Neural cell (in vitro differentiated cells): Measurements from ENCODE around the gene MYOZ1. TPM values are rescaled to one million over a fixed set of nuclear protein-coding genes. Genes with fewer than 3 reads are reported as not detected.

ENCODE experiments used
- H2AFZ ChIP-seq: fragments of 200-600, 300-800 bp; sonication (generic), shearing (Covaris generic); 2 replicates; pipeline ENCODE4 v1.6.0; 2014; ENCODE audit warnings: low read depth, mild to moderate bottlenecking, antibody characterized with exemption, low read length, moderate library complexity
- H3F3A ChIP-seq: fragments of 200-600 bp; shearing (Covaris generic); 2 replicates; pipeline ENCODE4 v1.6.1; 2016; ENCODE audit warnings: mild to moderate bottlenecking, moderate library complexity, mixed read lengths, antibody characterized with exemption, low read length; ENCODE audit not compliant: insufficient read depth, poor library complexity, severe bottlenecking
- H3K27ac ChIP-seq: fragments of 200-600, 300-800 bp; sonication (generic), shearing (Covaris generic); 2 replicates; pipeline ENCODE4 v1.5.1; 2014; ENCODE audit warnings: mild to moderate bottlenecking, low read length, moderate library complexity
- H3K27me3 ChIP-seq: fragments of 300-800, 200-600 bp; sonication (generic), shearing (Covaris generic); 2 replicates; pipeline ENCODE4 v1.6.0; 2014; ENCODE audit warnings: mild to moderate bottlenecking, low read depth, low read length, moderate library complexity; ENCODE audit not compliant: insufficient read depth
- H3K36me3 ChIP-seq: fragments of 300-800, 200-600 bp; sonication (generic), shearing (Covaris generic); 2 replicates; pipeline ENCODE4 v1.5.1; 2014; ENCODE audit warnings: mild to moderate bottlenecking, antibody characterized with exemption, low read length, moderate library complexity; ENCODE audit not compliant: insufficient read depth
- H3K4me2 ChIP-seq: fragments of 300-800, 200-600 bp; sonication (generic), shearing (Covaris generic); 2 replicates; pipeline ENCODE4 v1.6.0; 2014; ENCODE audit warnings: mild to moderate bottlenecking, low read length
- H3K4me3 ChIP-seq: fragments of 300-800, 200-600 bp; sonication (generic), shearing (Covaris generic); 2 replicates; pipeline ENCODE4 v1.5.1; 2014; ENCODE audit warnings: mild to moderate bottlenecking, low read length, moderate library complexity
- H3K79me2 ChIP-seq: fragments of 200-600 bp; shearing (Covaris generic); replicated peaks from 2 replicates; pipeline ENCODE4 v1.6.0; 2014; ENCODE audit warnings: mild to moderate bottlenecking, low read length, moderate library complexity; ENCODE audit not compliant: insufficient read depth
- H3K9ac ChIP-seq: fragments of 300-800, 200-600 bp; sonication (generic), shearing (Covaris generic); 2 replicates; pipeline ENCODE4 v1.6.1; 2016; ENCODE audit warnings: mild to moderate bottlenecking, low read length, mixed read lengths
- H3K9me2 ChIP-seq: fragments of 200-600 bp; shearing (Covaris generic); 2 replicates; pipeline ENCODE4 v1.6.1; 2016; ENCODE audit warnings: mild to moderate bottlenecking, low read length, mixed read lengths; ENCODE audit not compliant: insufficient read depth
- H3K9me3 ChIP-seq: fragments of 200-600, 300-800 bp; sonication (generic), shearing (Covaris generic); 2 replicates; pipeline ENCODE4 v1.6.1; 2016; ENCODE audit warnings: mild to moderate bottlenecking, mixed run types, low read length, moderate library complexity, mixed read lengths
- H4K20me1 ChIP-seq: fragments of 200-600 bp; shearing (Covaris generic); 2 replicates; pipeline ENCODE4 v1.6.1; 2016; ENCODE audit warnings: mild to moderate bottlenecking, mixed run types; ENCODE audit not compliant: insufficient read depth
- polyA plus RNA-seq: library from polyadenylated mRNA; depleted of rRNA; stranded (reverse); fragments of >200 nt; gene quantifications from 2 replicates; pipeline ENCODE4 v1.2.3, GENCODE V29; 2014
- TF ChIP-seq, protein P1 (sequence below): IDR thresholded peaks from 2 replicates; pipeline ENCODE4 v1.6.1; 2012; ENCODE audit warnings: borderline replicate concordance

MYOZ1 gene
- polyA plus RNA-seq, 1 donor from 2014 or later = 0.61 TPM

GRCh38 chr10:73581918-73582317 is 59.4 kb downstream of the MYOZ1 start:
- no peaks in the 10 kb centered on the region for H3F3A ChIP-seq
- TF ChIP-seq, protein P1, sequence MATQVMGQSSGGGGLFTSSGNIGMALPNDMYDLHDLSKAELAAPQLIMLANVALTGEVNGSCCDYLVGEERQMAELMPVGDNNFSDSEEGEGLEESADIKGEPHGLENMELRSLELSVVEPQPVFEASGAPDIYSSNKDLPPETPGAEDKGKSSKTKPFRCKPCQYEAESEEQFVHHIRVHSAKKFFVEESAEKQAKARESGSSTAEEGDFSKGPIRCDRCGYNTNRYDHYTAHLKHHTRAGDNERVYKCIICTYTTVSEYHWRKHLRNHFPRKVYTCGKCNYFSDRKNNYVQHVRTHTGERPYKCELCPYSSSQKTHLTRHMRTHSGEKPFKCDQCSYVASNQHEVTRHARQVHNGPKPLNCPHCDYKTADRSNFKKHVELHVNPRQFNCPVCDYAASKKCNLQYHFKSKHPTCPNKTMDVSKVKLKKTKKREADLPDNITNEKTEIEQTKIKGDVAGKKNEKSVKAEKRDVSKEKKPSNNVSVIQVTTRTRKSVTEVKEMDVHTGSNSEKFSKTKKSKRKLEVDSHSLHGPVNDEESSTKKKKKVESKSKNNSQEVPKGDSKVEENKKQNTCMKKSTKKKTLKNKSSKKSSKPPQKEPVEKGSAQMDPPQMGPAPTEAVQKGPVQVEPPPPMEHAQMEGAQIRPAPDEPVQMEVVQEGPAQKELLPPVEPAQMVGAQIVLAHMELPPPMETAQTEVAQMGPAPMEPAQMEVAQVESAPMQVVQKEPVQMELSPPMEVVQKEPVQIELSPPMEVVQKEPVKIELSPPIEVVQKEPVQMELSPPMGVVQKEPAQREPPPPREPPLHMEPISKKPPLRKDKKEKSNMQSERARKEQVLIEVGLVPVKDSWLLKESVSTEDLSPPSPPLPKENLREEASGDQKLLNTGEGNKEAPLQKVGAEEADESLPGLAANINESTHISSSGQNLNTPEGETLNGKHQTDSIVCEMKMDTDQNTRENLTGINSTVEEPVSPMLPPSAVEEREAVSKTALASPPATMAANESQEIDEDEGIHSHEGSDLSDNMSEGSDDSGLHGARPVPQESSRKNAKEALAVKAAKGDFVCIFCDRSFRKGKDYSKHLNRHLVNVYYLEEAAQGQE = no peak
- H3K9ac ChIP-seq = no peak overlapping the region
- no peak overlapping the region for H2AFZ ChIP-seq
- no peaks in the 10 kb centered on the region for H3K79me2 ChIP-seq
- H3K9me2 ChIP-seq = no peaks in the 10 kb centered on the region
- no peaks in the 10 kb centered on the region for H3K27me3 ChIP-seq
- H4K20me1 ChIP-seq = no peaks in the 10 kb centered on the region
- H3K4me3 ChIP-seq = no peak overlapping the region
- no peak overlapping the region for H3K27ac ChIP-seq
- H3K36me3 ChIP-seq = no peaks in the 10 kb centered on the region
- no peak overlapping the region for H3K4me2 ChIP-seq
- H3K9me3 ChIP-seq = no peaks in the 10 kb centered on the region

Other genes with a start within 250 kb of the MYOZ1 start
- gene ANXA7, start 227.4 kb downstream of the MYOZ1 start, polyA plus RNA-seq = 23.9 and 26.2 TPM in 2 replicates
- 4.7 and 8.3 TPM in 2 replicates for gene MSS51, start 207.9 kb downstream of the MYOZ1 start, polyA plus RNA-seq
- 101 and 102 TPM in 2 replicates for gene PPP3CB, start 145.4 kb downstream of the MYOZ1 start, polyA plus RNA-seq
- gene USP54, start 50.1 kb downstream of the MYOZ1 start, polyA plus RNA-seq = 12.7 and 18.4 TPM in 2 replicates
- not detected in 2 replicates for gene SYNPO2L, start 14.6 kb upstream of the MYOZ1 start, polyA plus RNA-seq
- 6.5 and 8.2 TPM in 2 replicates for gene AGAP5, start 56.6 kb upstream of the MYOZ1 start, polyA plus RNA-seq
- gene SEC24C, start 102.9 kb upstream of the MYOZ1 start, polyA plus RNA-seq = 43.0 and 44.8 TPM in 2 replicates
- 82.5 and 88.8 TPM in 2 replicates for gene CHCHD1, start 140.6 kb upstream of the MYOZ1 start, polyA plus RNA-seq
- gene ZSWIM8, start 144.1 kb upstream of the MYOZ1 start, polyA plus RNA-seq = 69.1 and 83.2 TPM in 2 replicates
- 10.5 and 18.1 TPM in 2 replicates for gene NDST2, start 170.1 kb upstream of the MYOZ1 start, polyA plus RNA-seq
- gene CAMK2G, start 233.1 kb upstream of the MYOZ1 start, polyA plus RNA-seq = 55.4 and 69.8 TPM in 2 replicates